Adrenal gland (tissue), 12 donors: ENCODE measurements around the gene CHRNA3. TPM values are rescaled to one million over a fixed set of nuclear protein-coding genes. Genes with fewer than 3 reads are reported as not detected.

Source experiments
- DNase-seq, 7 donors: peaks; one replicate each; pipeline ENCODE4 v3.0.0-alpha.2; 2019 to 2020
- H3K27ac ChIP-seq, 5 donors: fragments of 200-600 bp; sonication (generic) in 4 of 5; 1 replicate in 3 of 5; 2 replicates in 2 of 5; pipeline versions ENCODE4 v1.5.1 to v1.8.0; 2016 to 2020; ENCODE audit warnings: mild to moderate bottlenecking in 1 of 5
- H3K27me3 ChIP-seq: fragments of 200-600 bp; 2 replicates; pipeline ENCODE4 v1.8.0; 2021
- H3K36me3 ChIP-seq, 2 donors: fragments of 200-600 bp; replicated peaks in 1 of 2; 1 replicate in 1 of 2; 2 replicates in 1 of 2; pipeline versions ENCODE4 v1.5.1 to v1.8.0; 2018 to 2022
- H3K4me1 ChIP-seq, 2 donors: fragments of 200-600 bp; replicated peaks in 1 of 2; 1 replicate in 1 of 2; 2 replicates in 1 of 2; pipeline versions ENCODE4 v1.5.1 to v1.8.0; 2018 to 2021
- H3K4me3 ChIP-seq, 4 donors: fragments of 200-600 bp; sonication (generic) in 3 of 4; one replicate each; pipeline ENCODE4 v1.5.1; 2016 to 2018
- H3K9me3 ChIP-seq, 3 donors: fragments of 200-600 bp; sonication (generic) in 1 of 3; replicated peaks in 1 of 3; 1 replicate in 2 of 3; 2 replicates in 1 of 3; pipeline versions ENCODE4 v1.5.1 to v1.8.0; 2016 to 2021
- CTCF ChIP-seq, 6 experiments: fragments of 450-650 bp in 4 of 6; fragments of 200-600 bp in 2 of 6; sonication (generic) in 1 of 6; IDR thresholded peaks; 1 replicate in 5 of 6; 2 replicates in 1 of 6; pipeline versions ENCODE4 v1.5.1 to v1.8.0; 2016 to 2021; ENCODE audit warnings: antibody characterized with exemption in 6 of 6, mild to moderate bottlenecking in 2 of 6, moderate library complexity in 1 of 6
- POLR2A ChIP-seq, 2 donors: fragments of 450-650 bp; IDR thresholded peaks; one replicate each; pipeline ENCODE4 v1.6.1; 2017; ENCODE audit warnings: antibody characterized with exemption in 2 of 2, mild to moderate bottlenecking in 2 of 2, moderate library complexity in 1 of 2
- WGBS, 4 donors: extraction: QIAGEN DNeasy Blood & Tissue Kit in 2 of 4; methylation state at CpG; one replicate each; pipeline versions ENCODE4 v1.1.5 to v1.1.7; 2013 to 2017; 5-methylcytosine and 5-hydroxymethylcytosine counted together
- intact Hi-C, 2 donors: fragments of 100-400 bp; cut with DNase I; formaldehyde crosslinking; loops; one replicate each; pipeline versions ENCODE4 v1.14.1 to v1.15.0; 2022 to 2023
- polyA plus RNA-seq, 3 donors: library from polyadenylated mRNA; stranded (reverse); fragments of 200-250 nt in 2 of 3; fragments of 350-450 nt in 1 of 3; fragmentation: Illumina TruSeq in 1 of 3; extraction: RNeasy Lipid Tissue Mini Kit (QIAGEN cat#74804) in 1 of 3; gene quantifications; one replicate each; pipeline ENCODE4 v1.2.3, GENCODE V29; 2013 to 2014
- total RNA-seq, 9 donors: library from RNA; depleted of rRNA in 4 of 9; stranded (reverse); fragments of >200 nt in 4 of 9; fragments of 120-200 nt in 1 of 9; fragmentation: NEBNext Ultra II Directional in 1 of 9; extraction: Animal tissue kit (Norgen Biotek cat#: 25700) in 1 of 9; gene quantifications; one replicate each; pipeline versions ENCODE4 v1.1.0 to v1.2.4, GENCODE V29; 2013 to 2023
- donor health status: healthy with polysubstance abuse.
- donor health status: Bipolar disorder and iron deficiency.
- donor health status: DM: yes; HTN: yes; CAD: no.
- donor health status: DM: no; HTN: no; CAD: no.
- donor health status: DM: no; HTN: no; CAD: no.
- donor health status: DM: yes; HTN: yes; CAD: no.

CHRNA3 gene
- total and polyA plus RNA-seq, 12 donors = 0.43 to 62.6 (median 11.3) TPM

GRCh38 chr15:78574944-78575343, 45.9 kb downstream of the CHRNA3 start:
- peaks cover 10% of the 10 kb centered on the region for H3K27me3 ChIP-seq
- no peak overlapping the region for H3K27ac ChIP-seq
- H3K36me3 ChIP-seq = no peaks in the 10 kb centered on the region
- TF ChIP-seq CTCF (IDR thresholded peaks at IDR 0.05) = no peak
- WGBS, 4 donors = 82 to 100% (median 88%) methylated on average over 1 of the region's 1 CpG
- no peak overlapping the region for H3K4me3 ChIP-seq
- no peak for DNase-seq
- H3K4me1 ChIP-seq = no peaks in the 10 kb centered on the region
- intact Hi-C loops = no loop called here
- no peaks in the 10 kb centered on the region for H3K9me3 ChIP-seq

GRCh38 chr15:78573416-78573815, 47.4 kb downstream of the CHRNA3 start:
- H3K4me3 ChIP-seq = no peak overlapping the region
- no peaks in the 10 kb centered on the region for H3K36me3 ChIP-seq
- H3K27me3 ChIP-seq = peaks cover 14% of the 10 kb centered on the region
- intact Hi-C loops = no loop called here
- no peak for DNase-seq
- no peak for TF ChIP-seq CTCF (IDR thresholded peaks at IDR 0.05)
- WGBS, 4 donors = 58 to 87% (median 67%) methylated on average over 4 of the region's 4 CpGs
- H3K9me3 ChIP-seq = no peaks in the 10 kb centered on the region
- H3K27ac ChIP-seq = no peak overlapping the region
- no peaks in the 10 kb centered on the region for H3K4me1 ChIP-seq

- TF ChIP-seq POLR2A (IDR thresholded peaks at IDR 0.05) (no peak), CTCF (IDR thresholded peaks at IDR 0.05) (no peak)
- Histone ChIP-seq H3K4me3 (no peak overlapping the region), H3K27me3 (peaks cover 14% of the 10 kb centered on the region), H3K9me3 (no peaks in the 10 kb centered on the region), H3K4me1 (peaks cover 0 to 3% of the 10 kb centered on the region in 2 donors), H3K27ac (no peak overlapping the region), H3K36me3 (no peaks in the 10 kb centered on the region)
- intact Hi-C loops = no loop called here
- 68 to 78% (median 73%) methylated on average over 4 of the region's 4 CpGs for WGBS, 4 donors
- no peak for DNase-seq
These were observed 49.4 kb downstream of the CHRNA3 start for GRCh38 chr15:78571382-78571781.

GRCh38 chr15:78570710-78571109, 50.1 kb downstream of the CHRNA3 start:
- no peaks in the 10 kb centered on the region for H3K9me3 ChIP-seq
- intact Hi-C loops = no loop called here
- no peak overlapping the region for H3K27ac ChIP-seq
- 79 to 89% (median 81%) methylated on average over 2 of the region's 2 CpGs for WGBS, 4 donors
- TF ChIP-seq POLR2A (IDR thresholded peaks at IDR 0.05) = no peak
- no peak for TF ChIP-seq CTCF (IDR thresholded peaks at IDR 0.05)
- peaks cover 14% of the 10 kb centered on the region for H3K27me3 ChIP-seq
- no peak for DNase-seq
- peaks cover 0 to 9% of the 10 kb centered on the region in 2 donors for H3K4me1 ChIP-seq
- no peak overlapping the region for H3K4me3 ChIP-seq
- H3K36me3 ChIP-seq = no peaks in the 10 kb centered on the region
